ENCODE results near the gene SLC22A5.

DNA sequence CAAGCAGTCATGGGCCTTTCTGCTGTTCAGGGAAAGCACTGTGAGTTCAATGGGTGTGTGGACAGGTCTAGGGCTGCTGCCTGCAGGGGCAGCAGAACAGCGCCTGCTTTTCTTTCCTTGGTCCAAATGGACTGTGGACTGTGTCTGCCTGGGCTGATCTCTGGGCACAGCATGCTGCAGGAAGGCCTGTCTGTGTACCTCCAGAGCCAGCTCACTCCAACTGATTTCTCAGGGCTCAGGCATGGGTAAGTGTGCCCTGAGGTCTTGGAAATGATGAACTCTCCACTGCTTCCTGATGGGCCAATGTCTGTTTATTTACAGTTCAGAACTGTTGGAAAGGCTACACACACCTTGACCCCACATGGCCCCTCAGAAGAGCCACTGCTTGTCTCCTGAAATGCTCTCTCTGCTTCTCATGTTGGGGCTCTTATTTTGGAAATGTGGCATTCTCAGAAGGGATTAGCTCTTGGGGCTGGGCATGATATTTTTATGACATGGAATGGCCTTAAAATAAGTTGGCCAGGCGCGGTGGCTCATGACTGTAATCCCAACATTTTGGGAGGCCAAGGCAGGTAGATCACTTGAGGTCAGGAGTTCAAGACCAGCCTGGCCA, 48.3 kb upstream of the SLC22A5 start:
- TF ChIP-seq, protein P1, sequence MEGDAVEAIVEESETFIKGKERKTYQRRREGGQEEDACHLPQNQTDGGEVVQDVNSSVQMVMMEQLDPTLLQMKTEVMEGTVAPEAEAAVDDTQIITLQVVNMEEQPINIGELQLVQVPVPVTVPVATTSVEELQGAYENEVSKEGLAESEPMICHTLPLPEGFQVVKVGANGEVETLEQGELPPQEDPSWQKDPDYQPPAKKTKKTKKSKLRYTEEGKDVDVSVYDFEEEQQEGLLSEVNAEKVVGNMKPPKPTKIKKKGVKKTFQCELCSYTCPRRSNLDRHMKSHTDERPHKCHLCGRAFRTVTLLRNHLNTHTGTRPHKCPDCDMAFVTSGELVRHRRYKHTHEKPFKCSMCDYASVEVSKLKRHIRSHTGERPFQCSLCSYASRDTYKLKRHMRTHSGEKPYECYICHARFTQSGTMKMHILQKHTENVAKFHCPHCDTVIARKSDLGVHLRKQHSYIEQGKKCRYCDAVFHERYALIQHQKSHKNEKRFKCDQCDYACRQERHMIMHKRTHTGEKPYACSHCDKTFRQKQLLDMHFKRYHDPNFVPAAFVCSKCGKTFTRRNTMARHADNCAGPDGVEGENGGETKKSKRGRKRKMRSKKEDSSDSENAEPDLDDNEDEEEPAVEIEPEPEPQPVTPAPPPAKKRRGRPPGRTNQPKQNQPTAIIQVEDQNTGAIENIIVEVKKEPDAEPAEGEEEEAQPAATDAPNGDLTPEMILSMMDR (conservative IDR thresholded peaks at IDR 0.05): no peak
- TF ChIP-seq EZH2 (IDR thresholded peaks at IDR 0.05; ENCODE audit: low read depth): no peak
